ENCODE measurements around the gene PRPSAP1.
"Not testable (repeated sequence)": the region's sequence is repeated elsewhere in the genome, so short reads cannot be mapped to it uniquely, and the experiment has no call there.

Gene PRPSAP1

DNA sequence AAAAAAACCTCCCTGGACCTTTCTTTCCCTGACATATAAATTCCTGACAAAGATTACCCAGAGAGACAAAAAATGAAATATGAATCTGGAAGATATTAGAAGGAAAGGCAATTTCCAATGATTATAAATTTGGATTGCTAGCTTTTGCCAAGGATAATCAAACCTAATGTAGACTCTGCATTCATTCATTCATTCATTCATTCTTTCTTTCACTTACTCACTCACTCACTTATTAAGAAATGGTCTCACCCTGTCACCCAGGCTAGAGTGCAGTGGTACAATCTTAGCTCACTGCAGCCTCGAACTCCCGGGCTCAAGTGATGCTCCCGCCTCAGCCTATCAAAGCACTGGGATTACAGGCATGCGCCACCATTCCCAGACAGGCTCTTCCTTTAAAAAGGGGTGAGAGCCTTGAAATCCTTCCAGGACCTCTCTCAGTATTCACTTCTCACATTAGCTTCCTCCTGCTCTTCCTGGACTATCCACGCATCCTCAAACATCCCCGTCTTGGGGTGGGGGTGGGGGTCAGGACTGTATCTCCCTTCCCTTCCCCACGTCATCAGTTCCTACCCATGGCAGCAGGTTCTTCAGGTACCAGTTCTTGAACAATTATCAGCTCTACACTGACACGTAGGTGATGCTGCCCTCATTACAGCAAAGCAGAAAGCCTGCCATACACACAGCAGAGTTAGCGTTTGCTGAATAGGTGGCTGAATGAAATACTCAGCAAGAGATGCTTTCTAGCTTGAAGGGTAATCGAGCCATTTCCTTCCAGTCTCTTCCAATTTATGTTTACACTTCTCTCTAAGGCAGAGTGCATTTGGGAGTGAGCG lies 19.8 kb downstream of the PRPSAP1 start:
- H3K9me3 ChIP-seq (ENCODE audit: control insufficient read depth, insufficient read depth, low read length): no peaks in the 10 kb centered on the region
- H3K9ac ChIP-seq (ENCODE audit: low read depth, low read length): no peak overlapping the region
- peaks cover 7% of the 10 kb centered on the region for H3K36me3 ChIP-seq (ENCODE audit: insufficient read depth, low read length)
- H3K4me1 ChIP-seq (ENCODE audit: insufficient read depth, low read length): peaks cover 10% of the 10 kb centered on the region; the same call in 1 of the 2 replicates

DNA sequence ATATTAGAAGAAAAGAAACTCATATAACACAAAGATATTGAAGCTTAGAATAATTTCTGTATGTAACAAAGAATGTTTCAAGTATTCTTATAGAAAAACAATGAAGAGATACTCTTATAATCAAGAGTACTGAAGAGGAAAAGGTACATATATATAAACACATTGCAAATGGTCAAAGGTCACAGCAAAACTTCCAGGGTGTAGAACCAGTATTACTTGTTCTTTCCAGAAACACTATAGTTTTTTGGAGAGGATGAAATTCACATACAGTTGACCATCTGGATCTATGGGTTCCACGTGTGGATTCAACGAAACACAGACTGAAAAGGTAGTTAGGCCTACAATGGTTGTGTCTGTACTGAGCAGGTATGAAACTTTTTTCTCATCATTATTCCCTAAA lies 22.6 kb downstream of the PRPSAP1 start:
- Histone ChIP-seq H3K36me3 (ENCODE audit: insufficient read depth, low read length) (peaks cover 12% of the 10 kb centered on the region), H3K9ac (ENCODE audit: low read depth, low read length) (no peak overlapping the region), H3K4me1 (ENCODE audit: insufficient read depth, low read length) (peaks cover 5% of the 10 kb centered on the region; the same call in 1 of the 2 replicates), H3K9me3 (ENCODE audit: control insufficient read depth, insufficient read depth, low read length) (no peaks in the 10 kb centered on the region)

DNA sequence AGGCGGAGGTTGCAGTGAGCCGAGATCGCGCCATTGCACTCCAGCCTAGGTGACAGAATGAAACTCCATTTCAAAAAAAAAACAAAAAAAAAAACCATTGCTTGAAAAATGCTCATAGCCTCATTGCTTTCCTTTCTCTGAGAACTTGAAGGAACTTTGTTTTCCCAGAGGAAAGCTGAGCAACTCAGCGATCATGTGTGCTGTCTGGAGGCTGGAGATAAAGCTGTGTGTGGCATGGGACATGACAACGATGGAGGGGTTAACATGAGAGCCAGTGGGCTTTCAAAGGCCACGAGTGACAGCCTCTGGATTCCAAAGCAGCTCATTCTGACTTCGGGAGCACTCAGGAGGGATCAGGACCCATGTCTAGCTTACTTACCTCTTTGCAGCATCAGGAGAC lies 24.1 kb downstream of the PRPSAP1 start:
- H3K9me3 ChIP-seq (ENCODE audit: control insufficient read depth, insufficient read depth, low read length): no peaks in the 10 kb centered on the region
- H3K9ac ChIP-seq (ENCODE audit: low read depth, low read length): no peak overlapping the region
- peaks cover 12% of the 10 kb centered on the region for H3K36me3 ChIP-seq (ENCODE audit: insufficient read depth, low read length)

DNA sequence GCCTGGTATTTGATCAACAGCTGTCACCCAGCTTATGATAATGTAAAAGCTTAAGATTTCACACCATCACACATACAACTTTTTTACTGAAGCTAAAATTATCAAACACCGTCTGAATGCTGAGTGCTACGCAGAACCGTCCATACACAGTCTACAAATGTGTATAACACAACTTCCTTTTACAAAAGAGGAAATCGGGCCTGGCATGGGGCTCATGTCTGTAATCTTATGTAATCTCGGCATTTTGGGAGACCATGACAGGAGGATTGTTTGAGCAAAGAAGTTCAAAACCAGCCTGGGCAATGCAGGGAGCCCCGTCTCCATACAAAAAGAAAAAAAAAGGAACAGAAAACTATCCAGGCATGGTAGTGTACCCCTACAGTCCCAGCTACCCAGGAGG lies 26.0 kb downstream of the PRPSAP1 start:
- H3K9ac ChIP-seq (ENCODE audit: low read depth, low read length): no peak overlapping the region
- H3K4me1 ChIP-seq (ENCODE audit: insufficient read depth, low read length): no peaks in the 10 kb centered on the region
- H3K9me3 ChIP-seq (ENCODE audit: control insufficient read depth, insufficient read depth, low read length): no peaks in the 10 kb centered on the region
- H3K36me3 ChIP-seq (ENCODE audit: insufficient read depth, low read length): peaks cover 13% of the 10 kb centered on the region

More for the DNA sequence above, 24.1 kb downstream of the PRPSAP1 start:
- H3K4me1 ChIP-seq (ENCODE audit: insufficient read depth, low read length): peaks cover under 1% of the 10 kb centered on the region; the same call in 1 of the 2 replicates

DNA sequence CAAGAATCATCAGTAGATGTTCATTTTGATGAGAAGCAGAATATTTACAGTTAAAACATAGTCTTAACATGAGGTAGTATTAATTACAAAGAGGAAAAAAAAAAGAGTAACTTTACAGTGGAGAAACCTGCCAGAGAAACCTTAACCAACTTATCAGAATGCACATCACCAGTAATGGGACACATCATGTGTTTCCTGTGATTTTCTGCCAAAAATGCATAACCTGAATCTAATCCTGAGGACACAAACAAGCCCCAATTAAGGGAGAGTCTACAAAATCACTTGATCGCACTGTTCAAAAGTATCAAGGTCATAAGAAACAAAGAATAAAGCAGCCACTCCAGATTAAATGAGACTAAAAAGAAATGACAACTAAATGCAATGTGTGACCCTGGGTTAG lies 27.4 kb downstream of the PRPSAP1 start:
- Histone ChIP-seq H3K4me1 (ENCODE audit: insufficient read depth, low read length) (no peaks in the 10 kb centered on the region), H3K36me3 (ENCODE audit: insufficient read depth, low read length) (peaks cover 17% of the 10 kb centered on the region), H3K9ac (ENCODE audit: low read depth, low read length) (no peak overlapping the region), H3K9me3 (ENCODE audit: control insufficient read depth, insufficient read depth, low read length) (no peaks in the 10 kb centered on the region)

DNA sequence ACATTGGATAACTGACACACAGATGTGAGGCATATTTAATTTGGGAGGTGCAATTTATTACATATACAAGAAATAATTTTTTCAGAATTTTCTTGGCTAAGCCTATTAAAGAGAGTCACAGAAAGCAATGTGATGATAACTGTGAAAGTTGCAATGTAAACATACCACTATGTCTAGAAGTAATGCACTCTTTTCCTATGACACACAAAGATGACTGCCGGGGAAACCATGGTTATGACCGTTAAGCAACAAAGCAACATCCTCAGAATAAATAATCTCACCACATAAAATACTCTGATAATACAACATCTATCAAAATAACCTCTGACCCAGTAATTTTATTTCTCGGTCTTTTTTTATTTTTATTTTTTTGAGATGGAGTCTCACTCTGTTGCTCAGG lies 35.1 kb downstream of the PRPSAP1 start:
- H3K4me1 ChIP-seq (ENCODE audit: insufficient read depth, low read length): no peaks in the 10 kb centered on the region
- no peak overlapping the region for H3K9ac ChIP-seq (ENCODE audit: low read depth, low read length)
- peaks cover 10% of the 10 kb centered on the region; the same call in 1 of the 2 replicates for H3K36me3 ChIP-seq (ENCODE audit: insufficient read depth, low read length)
- H3K9me3 ChIP-seq (ENCODE audit: control insufficient read depth, insufficient read depth, low read length): no peaks in the 10 kb centered on the region

DNA sequence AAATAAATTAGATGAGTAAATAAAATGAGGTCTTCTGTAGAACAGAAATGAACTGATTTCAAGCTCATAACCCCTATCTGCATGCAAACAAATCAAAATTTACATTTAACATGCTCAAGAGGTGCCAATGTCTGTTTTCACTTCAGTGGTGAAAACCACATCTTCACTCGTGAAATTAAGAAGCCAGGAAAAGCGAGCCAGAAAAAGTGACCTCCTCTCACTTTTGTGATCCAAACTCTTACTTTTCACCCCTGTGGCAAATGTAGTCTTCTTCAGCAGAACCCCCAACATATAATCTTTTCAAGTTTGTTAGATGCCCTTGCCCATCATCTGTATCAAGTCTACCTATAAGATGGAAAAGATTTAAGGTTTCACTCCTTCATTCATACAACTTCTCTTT lies 36.2 kb downstream of the PRPSAP1 start:
- no peak overlapping the region for H3K9ac ChIP-seq (ENCODE audit: low read depth, low read length)
- H3K9me3 ChIP-seq (ENCODE audit: control insufficient read depth, insufficient read depth, low read length): no peaks in the 10 kb centered on the region
- peaks cover 11% of the 10 kb centered on the region; the same call in 1 of the 2 replicates for H3K36me3 ChIP-seq (ENCODE audit: insufficient read depth, low read length)
- no peaks in the 10 kb centered on the region for H3K4me1 ChIP-seq (ENCODE audit: insufficient read depth, low read length)

DNA sequence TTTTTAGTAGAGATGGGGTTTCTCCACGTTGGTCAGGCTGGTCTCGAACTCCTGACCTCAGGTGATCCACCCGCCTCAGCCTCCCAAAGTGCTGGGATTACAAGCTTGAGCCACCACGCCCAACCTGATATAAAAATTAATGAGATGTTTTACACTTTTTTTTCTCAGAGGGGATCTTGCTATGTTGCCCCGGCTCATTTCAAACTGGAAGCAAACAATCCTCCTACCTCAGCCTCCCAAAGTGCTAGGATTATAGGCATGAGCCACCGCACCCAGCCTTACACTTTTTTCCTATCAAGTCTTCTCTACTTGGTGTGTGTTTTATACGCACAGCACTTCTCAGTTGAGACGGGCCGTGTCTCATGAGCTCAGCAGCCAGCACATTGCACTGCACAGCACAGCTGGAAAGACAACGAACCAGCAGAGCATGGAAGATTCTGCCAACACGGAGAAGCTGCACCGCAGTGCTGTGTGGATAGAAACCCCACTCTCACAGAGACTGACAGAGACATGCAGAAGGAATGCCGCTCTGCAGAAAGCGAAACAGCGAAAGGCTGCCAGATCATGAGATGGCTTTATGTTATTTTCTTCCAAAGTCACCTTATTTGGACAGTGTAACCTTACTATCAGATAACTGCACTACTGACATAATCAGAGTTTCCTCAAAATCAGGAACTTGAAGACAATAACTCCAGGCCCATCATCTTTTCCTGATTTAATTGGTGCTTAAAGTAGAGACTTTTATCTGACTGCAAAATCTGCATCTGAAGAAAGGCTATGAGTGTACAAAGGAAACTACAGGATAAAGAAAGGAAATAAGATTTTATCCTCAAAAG lies 39.1 kb downstream of the PRPSAP1 start:
- Histone ChIP-seq H3K4me1 (ENCODE audit: insufficient read depth, low read length) (no peaks in the 10 kb centered on the region), H3K9ac (ENCODE audit: low read depth, low read length) (no peak overlapping the region), H3K9me3 (ENCODE audit: control insufficient read depth, insufficient read depth, low read length) (no peaks in the 10 kb centered on the region), H3K36me3 (ENCODE audit: insufficient read depth, low read length) (peaks cover 13% of the 10 kb centered on the region)

DNA sequence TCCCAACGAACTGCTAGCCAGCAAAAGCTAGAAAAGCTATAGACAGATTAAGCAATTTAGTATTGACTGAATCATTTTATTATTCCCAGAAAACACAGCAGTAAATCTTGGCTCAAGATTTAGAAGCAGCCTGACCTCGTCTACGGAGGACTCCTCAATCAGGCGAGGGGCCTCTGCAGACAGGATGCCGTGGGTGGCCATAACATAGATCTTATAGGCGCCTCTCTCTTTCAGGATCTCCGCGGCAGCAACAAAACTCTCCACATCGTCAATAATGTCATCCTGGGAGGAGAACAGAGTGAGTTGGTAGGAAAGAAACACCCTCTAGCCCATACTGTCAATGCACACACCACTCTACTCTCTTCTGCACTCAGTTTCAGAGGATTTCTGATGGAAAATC lies 41.0 kb downstream of the PRPSAP1 start:
- Histone ChIP-seq H3K9me3 (ENCODE audit: control insufficient read depth, insufficient read depth, low read length) (no peaks in the 10 kb centered on the region), H3K4me1 (ENCODE audit: insufficient read depth, low read length) (no peaks in the 10 kb centered on the region), H3K9ac (ENCODE audit: low read depth, low read length) (no peak overlapping the region), H3K36me3 (ENCODE audit: insufficient read depth, low read length) (peaks cover 12% of the 10 kb centered on the region)

DNA sequence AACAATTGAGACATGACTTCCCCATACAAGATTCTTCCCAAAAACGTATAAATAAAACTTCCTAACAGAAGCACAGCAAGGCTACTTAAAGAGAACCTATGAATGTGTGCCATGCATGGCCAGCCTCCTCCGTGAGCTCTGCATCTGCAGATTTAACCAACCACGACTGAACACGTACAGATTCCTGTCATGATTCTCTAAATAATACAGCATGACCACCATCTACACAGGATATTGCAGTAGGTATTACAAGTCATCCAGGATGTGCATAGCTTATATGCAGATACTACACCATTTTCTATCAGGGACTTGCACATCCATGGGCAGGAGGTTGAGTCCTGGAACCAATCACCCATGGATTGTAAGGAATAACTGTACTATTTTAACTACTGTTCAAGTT lies 44.3 kb downstream of the PRPSAP1 start:
- no peaks in the 10 kb centered on the region for H3K4me1 ChIP-seq (ENCODE audit: insufficient read depth, low read length)
- no peak overlapping the region for H3K9ac ChIP-seq (ENCODE audit: low read depth, low read length)
- H3K36me3 ChIP-seq (ENCODE audit: insufficient read depth, low read length): peaks cover 8% of the 10 kb centered on the region
- no peaks in the 10 kb centered on the region for H3K9me3 ChIP-seq (ENCODE audit: control insufficient read depth, insufficient read depth, low read length)

DNA sequence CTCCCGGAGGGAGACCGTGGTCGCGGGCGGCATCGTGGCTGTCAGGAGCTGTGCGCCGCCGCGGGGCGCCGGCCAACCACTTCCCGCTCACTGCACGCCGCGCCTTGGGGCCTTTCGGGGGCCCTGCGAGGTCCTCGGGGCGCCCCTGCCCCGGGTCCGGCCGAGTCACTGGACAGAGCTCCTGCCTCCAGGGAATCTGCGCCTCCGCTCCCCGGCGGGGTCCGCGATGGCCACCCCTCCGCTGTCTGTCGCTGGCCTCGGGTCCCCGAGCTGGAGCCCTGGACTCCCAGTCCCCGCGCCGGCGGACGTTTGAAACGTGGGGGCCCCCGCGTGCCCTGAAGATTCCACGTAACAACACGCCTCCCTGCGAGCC lies 45.8 kb downstream of the PRPSAP1 start, which contains the start of gene QRICH2:
Gene QRICH2 (minus strand): TSS at position 311 of the 373 bp plus-strand sequence. CDS start 278 bp downstream, at position 33.
- Histone ChIP-seq H3K36me3 (ENCODE audit: insufficient read depth, low read length) (peaks cover 5% of the 10 kb centered on the region; the same call in 1 of the 2 replicates), H3K9ac (ENCODE audit: low read depth, low read length) (no peak within 1 kb of the TSS), H3K4me1 (ENCODE audit: insufficient read depth, low read length) (no peaks in the 10 kb centered on the region), H3K9me3 (ENCODE audit: control insufficient read depth, insufficient read depth, low read length) (no peaks in the 10 kb centered on the region)

DNA sequence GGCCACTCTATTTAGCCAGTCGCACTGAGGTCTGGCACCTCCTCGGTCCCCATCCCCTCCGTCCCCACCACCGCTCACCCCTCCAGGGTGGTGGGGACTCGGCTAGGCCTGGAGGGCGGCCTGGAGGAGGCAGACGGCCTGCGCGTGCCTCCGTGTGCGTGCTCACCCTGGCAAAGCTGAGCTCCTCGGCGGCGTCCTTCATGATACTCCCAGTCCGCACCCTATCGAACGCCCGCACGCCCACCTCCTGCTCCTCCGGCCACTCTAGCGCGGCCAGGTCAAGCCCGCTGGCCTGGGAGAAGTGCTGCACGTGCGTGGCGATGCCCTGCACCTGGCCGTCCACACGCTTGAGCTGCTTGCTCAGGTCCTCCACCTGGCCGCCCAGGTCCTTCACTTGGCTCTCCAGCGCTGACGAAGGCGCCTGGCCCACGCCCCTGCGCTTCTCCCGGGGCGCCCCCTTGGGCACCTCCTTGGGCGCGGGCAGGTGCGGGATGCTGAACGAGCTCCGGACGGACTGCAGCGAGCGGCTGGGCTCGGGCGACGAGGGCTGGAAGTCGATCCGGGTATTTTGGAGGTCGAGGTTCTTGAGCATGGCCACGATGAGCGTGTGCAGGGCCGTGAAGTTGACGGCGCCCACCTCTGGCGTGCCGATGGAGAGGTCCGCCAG lies 46.3 kb downstream of the PRPSAP1 start:
- no peaks in the 10 kb centered on the region for H3K4me1 ChIP-seq (ENCODE audit: insufficient read depth, low read length)
- peaks cover 5% of the 10 kb centered on the region; the same call in 1 of the 2 replicates for H3K36me3 ChIP-seq (ENCODE audit: insufficient read depth, low read length)
- no peaks in the 10 kb centered on the region for H3K9me3 ChIP-seq (ENCODE audit: control insufficient read depth, insufficient read depth, low read length)
- H3K9ac ChIP-seq (ENCODE audit: low read depth, low read length): no peak overlapping the region

DNA sequence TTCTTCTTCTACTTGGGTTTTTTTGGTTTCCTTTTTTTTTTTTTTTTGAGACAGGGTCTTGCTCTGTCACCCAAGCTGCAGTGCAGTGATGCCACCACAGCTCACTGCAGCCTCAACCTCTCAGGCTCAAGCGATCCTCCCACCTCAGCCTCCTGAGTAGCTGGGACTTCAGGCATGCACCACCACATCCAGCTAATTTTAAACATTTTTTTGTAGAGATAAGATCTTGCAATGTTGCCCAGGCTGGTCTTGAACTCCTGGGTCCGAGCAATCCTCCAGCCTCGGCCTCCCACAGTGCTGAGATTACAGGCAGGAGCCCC lies 48.6 kb downstream of the PRPSAP1 start:
- not testable (repeated sequence) for H3K36me3 ChIP-seq (ENCODE audit: insufficient read depth, low read length); H3K9me3 ChIP-seq (ENCODE audit: control insufficient read depth, insufficient read depth, low read length); H3K9ac ChIP-seq (ENCODE audit: low read depth, low read length); H3K4me1 ChIP-seq (ENCODE audit: insufficient read depth, low read length)
